Hepatocyte (in vitro differentiated cells): Measurements from ENCODE around the gene RPL27A. TPM values are rescaled to one million over a fixed set of nuclear protein-coding genes. Genes with fewer than 3 reads are reported as not detected.

Experiments
- DNase-seq: peaks from one replicate; pipeline ENCODE4 v3.0.0-alpha.2; 2016; ENCODE audit warnings: low spot score
- H2AFZ ChIP-seq: fragments of 200-600 bp; sonication (generic); 2 replicates; pipeline ENCODE4 v1.6.0; 2016; ENCODE audit warnings: antibody characterized with exemption, mild to moderate bottlenecking
- H3K27ac ChIP-seq: fragments of 200-600 bp; sonication (generic); 2 replicates; pipeline ENCODE4 v1.5.1; 2016; ENCODE audit warnings: mild to moderate bottlenecking
- H3K27me3 ChIP-seq: fragments of 200-600 bp; sonication (generic); 2 replicates; pipeline ENCODE4 v1.6.1; 2016
- H3K36me3 ChIP-seq: fragments of 200-600 bp; sonication (generic); replicated peaks from 2 replicates; pipeline ENCODE4 v1.5.1; 2016; ENCODE audit warnings: low read depth; ENCODE audit not compliant: insufficient read depth
- H3K4me1 ChIP-seq: fragments of 200-600 bp; sonication (generic); 2 replicates; pipeline ENCODE4 v1.5.1; 2016; ENCODE audit warnings: mild to moderate bottlenecking, moderate library complexity; ENCODE audit not compliant: insufficient read depth
- H3K4me2 ChIP-seq: fragments of 200-600 bp; sonication (generic); 2 replicates; pipeline ENCODE4 v1.6.0; 2016
- H3K4me3 ChIP-seq: fragments of 200-600 bp; sonication (generic); 2 replicates; pipeline ENCODE4 v1.5.1; 2016; ENCODE audit warnings: mild to moderate bottlenecking
- H3K79me2 ChIP-seq: fragments of 200-600 bp; sonication (generic); 2 replicates; pipeline ENCODE4 v1.6.0; 2017; ENCODE audit warnings: mild to moderate bottlenecking
- H3K9me2 ChIP-seq: fragments of 200-600 bp; sonication (generic); replicated peaks from 2 replicates; pipeline ENCODE4 v1.6.0; 2017; ENCODE audit warnings: mild to moderate bottlenecking; ENCODE audit not compliant: insufficient read depth
- H3K9me3 ChIP-seq: fragments of 200-600 bp; sonication (generic); 2 replicates; pipeline ENCODE4 v1.5.1; 2016; ENCODE audit warnings: low read depth, mild to moderate bottlenecking
- H4K20me1 ChIP-seq: fragments of 200-600 bp; sonication (generic); 2 replicates; pipeline ENCODE4 v1.6.0; 2016; ENCODE audit warnings: mild to moderate bottlenecking; ENCODE audit not compliant: insufficient read depth, poor library complexity, severe bottlenecking
- EZH2 ChIP-seq: fragments of 200-600 bp; sonication (generic); IDR thresholded peaks from 2 replicates; pipeline ENCODE4 v1.6.1; 2016; ENCODE audit warnings: antibody characterized with exemption, mild to moderate bottlenecking, borderline replicate concordance
- EZH2phosphoT487 ChIP-seq: fragments of 200-600 bp; sonication (generic); IDR thresholded peaks from one replicate; pipeline ENCODE4 v1.6.1; 2018; ENCODE audit warnings: antibody characterized with exemption, mild to moderate bottlenecking, low read depth, moderate library complexity; ENCODE audit not compliant: unreplicated experiment, severe bottlenecking
- WGBS: methylation state at CpG from one replicate; pipeline ENCODE4 v1.1.6; 2016; ENCODE audit warnings: low lambda C conversion rate; ENCODE audit errors: missing lambda C conversion rate; 5-methylcytosine and 5-hydroxymethylcytosine counted together
- polyA plus RNA-seq: library from polyadenylated mRNA; unstranded; fragments of >200 nt; fragmentation: Nextera tagmentation; extraction: Ambion mirVana; gene quantifications from 2 replicates; pipeline ENCODE4 v1.2.1, GENCODE V29; 2016
- total RNA-seq: library from RNA; depleted of rRNA; stranded (reverse); fragments of >200 nt; gene quantifications from 2 replicates; pipeline ENCODE4 v1.2.3, GENCODE V29; 2014
- TF ChIP-seq, protein P1 (sequence below): fragments of 200-600 bp; sonication (generic); IDR thresholded peaks from 2 replicates; pipeline ENCODE4 v1.5.1; 2016; ENCODE audit warnings: antibody characterized with exemption, mild to moderate bottlenecking; ENCODE audit not compliant: poor library complexity

RPL27A gene
- total and polyA plus RNA-seq, 2 experiments from 2014 or later: 803 to 818 TPM

DNA sequence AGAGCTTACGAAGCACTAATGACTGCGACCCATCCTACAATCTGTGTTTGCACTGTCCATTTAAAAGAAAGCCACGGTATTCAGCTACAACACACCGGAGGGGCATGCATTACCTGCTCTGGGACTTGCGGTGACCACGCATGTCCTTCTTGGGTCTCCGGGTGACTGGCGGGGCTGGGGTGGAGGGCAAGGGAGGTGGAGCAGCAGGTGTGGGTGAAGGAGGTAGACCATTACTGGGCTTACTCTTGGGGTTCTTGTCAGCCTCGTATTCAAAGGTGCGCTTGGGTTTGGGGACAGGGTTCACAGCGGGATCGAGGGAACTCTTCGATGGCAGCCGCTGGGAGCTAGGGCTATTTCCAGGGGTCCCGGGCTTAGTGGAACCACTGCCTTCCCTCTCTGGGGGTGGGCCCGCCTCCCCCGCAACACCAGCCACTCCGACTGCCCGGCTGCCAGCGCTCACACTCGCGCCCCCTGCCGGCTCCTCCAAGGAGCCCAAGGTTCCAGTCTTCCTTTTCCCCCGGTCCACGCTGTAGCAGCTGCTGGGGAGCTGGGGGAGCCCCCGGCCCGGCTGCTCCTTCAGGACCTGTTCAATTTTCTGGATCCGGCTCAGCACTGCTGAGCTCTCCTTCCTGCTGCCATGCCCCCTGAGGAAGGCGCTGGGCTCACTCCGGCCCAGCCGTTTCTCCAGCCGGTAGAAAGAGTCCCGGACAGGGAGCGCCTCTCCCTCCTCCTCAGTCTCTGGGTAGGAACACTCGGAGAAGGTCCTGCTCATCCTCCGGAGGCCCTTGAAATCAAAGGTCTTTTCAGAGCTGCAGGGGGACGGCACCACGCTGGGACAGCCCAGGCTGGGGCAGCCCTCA lies 47.5 kb downstream of the RPL27A start:
- H3K79me2 ChIP-seq: peaks cover 20% of the 10 kb centered on the region

DNA sequence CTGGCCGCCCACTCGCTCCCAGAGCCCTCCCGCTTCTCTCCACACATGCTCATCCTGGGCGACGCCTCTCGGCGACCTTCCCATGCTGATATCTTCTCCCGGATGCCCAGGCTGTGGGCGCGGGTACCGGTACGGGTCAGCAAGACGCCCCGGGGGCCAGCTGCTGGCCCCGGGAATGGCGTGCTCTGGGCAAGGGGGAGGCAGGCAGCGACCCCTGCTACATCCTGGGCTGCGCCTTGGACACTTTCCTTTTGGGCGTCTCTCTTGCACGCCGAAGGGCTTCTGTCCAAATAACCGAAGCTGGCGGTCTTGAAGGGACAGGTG lies 48.1 kb downstream of the RPL27A start:
- H3K4me2 ChIP-seq: no peak overlapping the region
- 96% methylated on average over 23 of the region's 23 CpGs for WGBS
- peaks cover 48% of the 10 kb centered on the region for H3K4me1 ChIP-seq
- no peaks in the 10 kb centered on the region for H3K9me3 ChIP-seq
- no peak overlapping the region for H3K27ac ChIP-seq
- no peaks in the 10 kb centered on the region for H3K27me3 ChIP-seq
- no peaks in the 10 kb centered on the region for H3K9me2 ChIP-seq
- no peak overlapping the region for H3K4me3 ChIP-seq
- H4K20me1 ChIP-seq: no peaks in the 10 kb centered on the region
- peaks cover 20% of the 10 kb centered on the region for H3K79me2 ChIP-seq
- H3K36me3 ChIP-seq: no peaks in the 10 kb centered on the region
- TF ChIP-seq EZH2phosphoT487 (no peak), EZH2 (no peak)
- TF ChIP-seq, protein P1, sequence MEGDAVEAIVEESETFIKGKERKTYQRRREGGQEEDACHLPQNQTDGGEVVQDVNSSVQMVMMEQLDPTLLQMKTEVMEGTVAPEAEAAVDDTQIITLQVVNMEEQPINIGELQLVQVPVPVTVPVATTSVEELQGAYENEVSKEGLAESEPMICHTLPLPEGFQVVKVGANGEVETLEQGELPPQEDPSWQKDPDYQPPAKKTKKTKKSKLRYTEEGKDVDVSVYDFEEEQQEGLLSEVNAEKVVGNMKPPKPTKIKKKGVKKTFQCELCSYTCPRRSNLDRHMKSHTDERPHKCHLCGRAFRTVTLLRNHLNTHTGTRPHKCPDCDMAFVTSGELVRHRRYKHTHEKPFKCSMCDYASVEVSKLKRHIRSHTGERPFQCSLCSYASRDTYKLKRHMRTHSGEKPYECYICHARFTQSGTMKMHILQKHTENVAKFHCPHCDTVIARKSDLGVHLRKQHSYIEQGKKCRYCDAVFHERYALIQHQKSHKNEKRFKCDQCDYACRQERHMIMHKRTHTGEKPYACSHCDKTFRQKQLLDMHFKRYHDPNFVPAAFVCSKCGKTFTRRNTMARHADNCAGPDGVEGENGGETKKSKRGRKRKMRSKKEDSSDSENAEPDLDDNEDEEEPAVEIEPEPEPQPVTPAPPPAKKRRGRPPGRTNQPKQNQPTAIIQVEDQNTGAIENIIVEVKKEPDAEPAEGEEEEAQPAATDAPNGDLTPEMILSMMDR: no peak
- H2AFZ ChIP-seq: no peak overlapping the region
- DNase-seq: no peak

More for the DNA sequence above, 47.5 kb downstream of the RPL27A start:
- Histone ChIP-seq H3K4me2 (no peak overlapping the region), H3K4me3 (no peak overlapping the region), H2AFZ (no peak overlapping the region), H3K27me3 (no peaks in the 10 kb centered on the region), H4K20me1 (no peaks in the 10 kb centered on the region), H3K9me2 (no peaks in the 10 kb centered on the region), H3K4me1 (peaks cover 48% of the 10 kb centered on the region), H3K36me3 (no peaks in the 10 kb centered on the region), H3K27ac (no peak overlapping the region), H3K9me3 (no peaks in the 10 kb centered on the region)
- WGBS: 98% methylated on average over 38 of the region's 38 CpGs
- TF ChIP-seq EZH2 (no peak), EZH2phosphoT487 (no peak)
- TF ChIP-seq, protein P1: no peak
- DNase-seq: no peak

- no peak overlapping the region for H3K27ac ChIP-seq
- H3K9me2 ChIP-seq: no peaks in the 10 kb centered on the region
- no peak overlapping the region for H3K4me3 ChIP-seq
- H3K27me3 ChIP-seq: no peaks in the 10 kb centered on the region
- H3K79me2 ChIP-seq: peaks cover 20% of the 10 kb centered on the region
- H3K36me3 ChIP-seq: no peaks in the 10 kb centered on the region
- H2AFZ ChIP-seq: no peak overlapping the region
- no peak overlapping the region for H3K4me2 ChIP-seq
- 94% methylated on average over 3 of the region's 3 CpGs for WGBS
- H3K9me3 ChIP-seq: no peaks in the 10 kb centered on the region
- DNase-seq: no peak
- TF ChIP-seq EZH2phosphoT487: no peak
- no peak for TF ChIP-seq EZH2
- TF ChIP-seq, protein P1: no peak
- H4K20me1 ChIP-seq: no peaks in the 10 kb centered on the region
- peaks cover 48% of the 10 kb centered on the region for H3K4me1 ChIP-seq
These were observed 49.2 kb downstream of the RPL27A start for GRCh38 chr11:8731647-8732323.
